ENCODE measurements around the gene CHTOP.
A peak's percentile ranks its signal among the peaks of the same experiment; 100 is the strongest.

The CHTOP gene

GRCh38 chr1:153648000-153648643 is 14.3 kb downstream of the CHTOP start (continued):
- TF ChIP-seq CSDC2 (CRISPR knock-in tag; IDR thresholded peaks at IDR 0.05) (no peak), ZNF70 (CRISPR knock-in tag; IDR thresholded peaks at IDR 0.05) (no peak), ARNTL (CRISPR knock-in tag; IDR thresholded peaks at IDR 0.05; ENCODE audit: borderline replicate concordance, low read depth) (no peak), ZFP30 (CRISPR knock-in tag; IDR thresholded peaks at IDR 0.05) (no peak), RARB (CRISPR knock-in tag; IDR thresholded peaks at IDR 0.05) (no peak), ESRRG (CRISPR knock-in tag; IDR thresholded peaks at IDR 0.05) (no peak), GLIS3 (CRISPR knock-in tag; IDR thresholded peaks at IDR 0.05) (no peak)
- TF ChIP-seq, protein P1, sequence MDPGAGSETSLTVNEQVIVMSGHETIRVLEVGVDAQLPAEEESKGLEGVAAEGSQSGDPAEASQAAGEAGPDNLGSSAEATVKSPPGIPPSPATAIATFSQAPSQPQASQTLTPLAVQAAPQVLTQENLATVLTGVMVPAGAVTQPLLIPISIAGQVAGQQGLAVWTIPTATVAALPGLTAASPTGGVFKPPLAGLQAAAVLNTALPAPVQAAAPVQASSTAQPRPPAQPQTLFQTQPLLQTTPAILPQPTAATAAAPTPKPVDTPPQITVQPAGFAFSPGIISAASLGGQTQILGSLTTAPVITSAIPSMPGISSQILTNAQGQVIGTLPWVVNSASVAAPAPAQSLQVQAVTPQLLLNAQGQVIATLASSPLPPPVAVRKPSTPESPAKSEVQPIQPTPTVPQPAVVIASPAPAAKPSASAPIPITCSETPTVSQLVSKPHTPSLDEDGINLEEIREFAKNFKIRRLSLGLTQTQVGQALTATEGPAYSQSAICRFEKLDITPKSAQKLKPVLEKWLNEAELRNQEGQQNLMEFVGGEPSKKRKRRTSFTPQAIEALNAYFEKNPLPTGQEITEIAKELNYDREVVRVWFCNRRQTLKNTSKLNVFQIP (CRISPR knock-in tag; IDR thresholded peaks at IDR 0.05; ENCODE audit: borderline replicate concordance, low read depth) = no peak

GRCh38 chr1:153649137-153649862 is 15.4 kb downstream of the CHTOP start:
- TF ChIP-seq TCF4 (CRISPR knock-in tag; IDR thresholded peaks at IDR 0.05; ENCODE audit: borderline replicate concordance) (no peak), SNAI2 (CRISPR knock-in tag; IDR thresholded peaks at IDR 0.05) (no peak), PPARA (CRISPR knock-in tag; IDR thresholded peaks at IDR 0.05; ENCODE audit: borderline replicate concordance) (no peak), GLIS3 (CRISPR knock-in tag; IDR thresholded peaks at IDR 0.05) (no peak), ESRRG (CRISPR knock-in tag; IDR thresholded peaks at IDR 0.05) (no peak), ZNF565 (CRISPR knock-in tag; conservative IDR thresholded peaks at IDR 0.05; ENCODE audit: low read depth) (no peak), TSHZ2 (CRISPR knock-in tag; IDR thresholded peaks at IDR 0.05) (no peak), ZC3H10 (CRISPR knock-in tag; IDR thresholded peaks at IDR 0.05) (no peak), ISL1 (CRISPR knock-in tag; IDR thresholded peaks at IDR 0.05) (no peak), CSRNP3 (CRISPR knock-in tag; IDR thresholded peaks at IDR 0.05) (no peak), CSDC2 (CRISPR knock-in tag; IDR thresholded peaks at IDR 0.05) (no peak), ARNTL (CRISPR knock-in tag; IDR thresholded peaks at IDR 0.05; ENCODE audit: borderline replicate concordance, low read depth) (no peak), RARB (CRISPR knock-in tag; IDR thresholded peaks at IDR 0.05) (no peak; the same call in 1 of the 2 replicates), ZFP3 (CRISPR knock-in tag; IDR thresholded peaks at IDR 0.05) (no peak), ZNF70 (CRISPR knock-in tag; IDR thresholded peaks at IDR 0.05) (no peak), OSR1 (CRISPR knock-in tag; IDR thresholded peaks at IDR 0.05) (no peak)
- TF ChIP-seq, protein P2, sequence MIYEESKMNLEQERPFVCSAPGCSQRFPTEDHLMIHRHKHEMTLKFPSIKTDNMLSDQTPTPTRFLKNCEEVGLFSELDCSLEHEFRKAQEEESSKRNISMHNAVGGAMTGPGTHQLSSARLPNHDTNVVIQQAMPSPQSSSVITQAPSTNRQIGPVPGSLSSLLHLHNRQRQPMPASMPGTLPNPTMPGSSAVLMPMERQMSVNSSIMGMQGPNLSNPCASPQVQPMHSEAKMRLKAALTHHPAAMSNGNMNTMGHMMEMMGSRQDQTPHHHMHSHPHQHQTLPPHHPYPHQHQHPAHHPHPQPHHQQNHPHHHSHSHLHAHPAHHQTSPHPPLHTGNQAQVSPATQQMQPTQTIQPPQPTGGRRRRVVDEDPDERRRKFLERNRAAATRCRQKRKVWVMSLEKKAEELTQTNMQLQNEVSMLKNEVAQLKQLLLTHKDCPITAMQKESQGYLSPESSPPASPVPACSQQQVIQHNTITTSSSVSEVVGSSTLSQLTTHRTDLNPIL (CRISPR knock-in tag; IDR thresholded peaks at IDR 0.05; ENCODE audit: low read depth) = no peak
- TF ChIP-seq, protein P3, sequence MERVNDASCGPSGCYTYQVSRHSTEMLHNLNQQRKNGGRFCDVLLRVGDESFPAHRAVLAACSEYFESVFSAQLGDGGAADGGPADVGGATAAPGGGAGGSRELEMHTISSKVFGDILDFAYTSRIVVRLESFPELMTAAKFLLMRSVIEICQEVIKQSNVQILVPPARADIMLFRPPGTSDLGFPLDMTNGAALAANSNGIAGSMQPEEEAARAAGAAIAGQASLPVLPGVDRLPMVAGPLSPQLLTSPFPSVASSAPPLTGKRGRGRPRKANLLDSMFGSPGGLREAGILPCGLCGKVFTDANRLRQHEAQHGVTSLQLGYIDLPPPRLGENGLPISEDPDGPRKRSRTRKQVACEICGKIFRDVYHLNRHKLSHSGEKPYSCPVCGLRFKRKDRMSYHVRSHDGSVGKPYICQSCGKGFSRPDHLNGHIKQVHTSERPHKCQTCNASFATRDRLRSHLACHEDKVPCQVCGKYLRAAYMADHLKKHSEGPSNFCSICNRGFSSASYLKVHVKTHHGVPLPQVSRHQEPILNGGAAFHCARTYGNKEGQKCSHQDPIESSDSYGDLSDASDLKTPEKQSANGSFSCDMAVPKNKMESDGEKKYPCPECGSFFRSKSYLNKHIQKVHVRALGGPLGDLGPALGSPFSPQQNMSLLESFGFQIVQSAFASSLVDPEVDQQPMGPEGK (CRISPR knock-in tag; IDR thresholded peaks at IDR 0.05; ENCODE audit: borderline replicate concordance) = no peak
- ATAC-seq = peak; percentile 19

GRCh38 chr1:153649863-153650235 is 16.0 kb downstream of the CHTOP start:
- ATAC-seq = peak; percentile 11
- TF ChIP-seq ZNF565 (CRISPR knock-in tag; conservative IDR thresholded peaks at IDR 0.05; ENCODE audit: low read depth) (no peak), TCF4 (CRISPR knock-in tag; IDR thresholded peaks at IDR 0.05; ENCODE audit: borderline replicate concordance) (no peak), OSR1 (CRISPR knock-in tag; IDR thresholded peaks at IDR 0.05) (no peak), ISL1 (CRISPR knock-in tag; IDR thresholded peaks at IDR 0.05) (no peak), ZNF70 (CRISPR knock-in tag; IDR thresholded peaks at IDR 0.05) (no peak), SNAI2 (CRISPR knock-in tag; IDR thresholded peaks at IDR 0.05) (no peak), CSDC2 (CRISPR knock-in tag; IDR thresholded peaks at IDR 0.05) (no peak), ZNF8 (CRISPR knock-in tag; IDR thresholded peaks at IDR 0.05) (no peak)
- TF ChIP-seq, protein P2 (CRISPR knock-in tag; IDR thresholded peaks at IDR 0.05; ENCODE audit: low read depth) = no peak
- TF ChIP-seq, protein P3 (CRISPR knock-in tag; IDR thresholded peaks at IDR 0.05; ENCODE audit: borderline replicate concordance) = no peak
- TF ChIP-seq, protein P1 (CRISPR knock-in tag; IDR thresholded peaks at IDR 0.05; ENCODE audit: borderline replicate concordance, low read depth) = no peak
